NCI-H69 (cell line): ENCODE results near the gene DDX43.
"Not testable (repeated sequence)": the region's sequence is repeated elsewhere in the genome, so short reads cannot be mapped to it uniquely, and the experiment has no call there.

Source experiments
- DNase-seq: peaks from one replicate; lab custom pipeline; 2025; lab: John Stamatoyannopoulos, UW

The DDX43 gene

DNA sequence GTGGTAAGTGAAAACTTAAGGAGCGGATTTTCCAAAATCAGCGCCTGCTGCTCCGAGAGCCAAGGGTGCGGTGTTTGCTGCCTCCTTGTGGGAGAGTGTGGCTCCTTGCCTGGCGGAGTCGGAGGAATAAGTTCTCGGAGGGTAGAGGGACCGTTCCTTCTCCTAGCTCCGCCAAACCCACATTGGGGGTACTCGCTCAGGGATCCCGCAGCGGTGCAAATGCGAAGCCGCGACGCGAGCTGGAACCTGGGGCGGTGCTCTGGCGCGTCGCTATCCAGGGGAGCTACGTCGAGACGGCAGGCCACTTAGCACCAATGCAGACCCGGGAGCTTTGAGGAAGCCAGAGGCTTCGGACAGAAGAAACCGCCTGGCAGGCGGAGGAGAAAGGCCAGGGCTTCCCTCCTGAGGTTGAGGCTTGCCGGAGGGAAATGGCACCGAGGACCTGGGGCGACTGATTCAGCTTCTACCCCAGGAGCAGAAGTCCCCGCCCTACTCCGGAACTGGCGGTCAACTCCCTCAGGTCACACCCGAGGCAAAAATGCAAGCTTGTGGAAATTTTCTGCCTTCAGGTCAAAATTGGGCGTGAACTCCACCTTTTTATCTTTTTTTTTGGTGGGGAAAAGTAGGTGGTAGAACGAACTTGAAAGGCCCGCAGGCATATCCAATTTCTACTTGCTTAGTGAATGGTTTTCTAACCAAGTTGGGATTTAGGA, 5.7 kb upstream of the DDX43 start:
- peak; percentile 81 for DNase-seq

DNA sequence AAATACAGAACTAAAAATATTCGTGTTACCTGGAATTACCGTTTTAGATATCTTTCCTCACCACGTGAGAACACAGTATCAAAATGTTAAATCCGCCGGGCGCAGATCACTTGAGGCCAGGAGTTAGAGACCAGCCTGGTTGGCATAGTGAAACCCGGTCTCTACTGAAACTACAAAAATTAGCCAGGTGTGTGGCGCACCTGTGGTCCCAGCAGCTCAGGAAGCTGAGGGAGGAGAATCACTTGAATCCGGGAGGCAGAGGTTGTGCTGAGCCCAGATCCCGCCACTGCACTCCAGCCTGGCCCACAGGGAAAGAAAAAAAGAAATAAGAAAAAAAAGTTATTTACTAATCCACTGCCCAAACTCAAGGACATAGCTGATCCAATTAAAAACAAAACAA, 4.8 kb upstream of the DDX43 start:
- DNase-seq: peak; percentile 39

DNA sequence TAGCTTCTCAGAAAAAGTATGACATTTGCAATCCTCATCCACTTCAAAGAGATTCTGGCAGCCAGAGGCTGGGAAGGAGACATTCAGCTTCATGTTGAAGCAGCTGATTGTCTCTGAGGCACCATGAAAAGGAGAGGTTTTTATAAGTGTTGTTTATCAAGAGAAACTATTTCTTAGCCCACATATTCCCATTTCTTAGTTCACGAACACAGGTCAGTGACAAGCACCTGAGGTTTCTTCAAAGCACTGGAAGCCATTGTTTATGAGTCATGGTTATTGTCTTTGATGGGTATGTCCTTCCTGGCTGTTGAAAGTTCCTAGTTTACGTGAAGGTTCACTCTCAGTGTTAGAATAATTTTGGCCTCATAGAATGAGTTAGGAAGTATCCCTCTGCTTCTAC, 3.0 kb upstream of the DDX43 start:
- no peak for DNase-seq

DNA sequence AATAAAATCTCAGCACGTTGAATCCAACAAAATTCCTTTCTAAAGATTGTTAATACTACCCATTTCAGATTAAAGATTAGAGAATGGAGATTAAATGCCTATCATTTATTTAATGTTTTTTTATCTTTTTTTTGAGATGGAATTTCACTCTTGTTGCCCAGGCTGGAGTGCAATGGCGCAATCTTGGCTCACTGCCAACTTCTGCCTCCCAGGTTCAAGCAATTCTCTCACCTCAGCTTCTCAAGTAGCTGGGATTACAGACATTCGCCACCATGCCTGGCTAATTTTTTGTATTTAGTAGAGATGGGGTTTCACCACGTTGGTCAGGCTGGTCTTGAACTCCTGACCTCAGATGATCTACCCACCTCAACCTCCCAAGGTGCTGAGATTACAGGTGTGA, 2.4 kb upstream of the DDX43 start:
- DNase-seq: peak; percentile 33

DNA sequence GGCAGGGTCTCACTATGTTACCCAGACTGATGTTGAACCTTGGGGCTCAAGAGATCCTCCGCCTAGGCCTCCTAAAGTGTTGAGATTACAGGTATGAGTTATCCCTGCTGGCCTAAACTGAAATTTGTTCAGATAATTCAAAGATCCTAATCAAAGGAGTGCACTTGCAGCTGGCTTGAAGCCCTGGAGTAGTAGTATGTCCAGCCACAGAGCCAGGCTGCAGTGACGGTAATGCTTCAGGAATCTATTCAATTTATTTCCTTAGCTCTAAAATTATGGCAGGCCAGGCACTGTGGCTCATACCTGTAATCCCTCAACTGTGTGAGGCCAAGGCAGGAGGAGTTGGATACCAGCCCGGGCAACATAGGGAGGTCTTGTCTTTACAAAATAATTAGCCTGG, 1.4 kb upstream of the DDX43 start:
- DNase-seq: no peak

DNA sequence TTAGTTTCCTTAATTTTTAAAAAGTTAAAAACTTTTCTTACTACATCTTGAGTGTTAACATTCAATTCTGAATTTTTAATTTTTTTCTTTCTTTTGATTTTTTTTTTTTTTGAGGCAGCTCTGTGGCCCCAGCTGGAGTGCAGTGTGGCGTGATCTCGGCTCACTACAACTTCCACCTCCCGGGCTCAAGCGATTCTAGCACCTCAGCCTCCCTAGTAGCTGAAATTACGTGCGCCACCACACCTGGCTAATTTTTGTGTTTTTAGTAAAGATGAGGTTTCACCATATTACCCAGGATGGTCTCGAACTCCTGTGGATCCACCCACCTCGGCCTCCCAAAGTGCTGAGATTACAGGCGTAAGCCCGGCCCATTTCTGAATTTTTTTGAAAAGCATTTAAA, 1.2 kb downstream of the DDX43 start:
- DNase-seq: no peak

DNA sequence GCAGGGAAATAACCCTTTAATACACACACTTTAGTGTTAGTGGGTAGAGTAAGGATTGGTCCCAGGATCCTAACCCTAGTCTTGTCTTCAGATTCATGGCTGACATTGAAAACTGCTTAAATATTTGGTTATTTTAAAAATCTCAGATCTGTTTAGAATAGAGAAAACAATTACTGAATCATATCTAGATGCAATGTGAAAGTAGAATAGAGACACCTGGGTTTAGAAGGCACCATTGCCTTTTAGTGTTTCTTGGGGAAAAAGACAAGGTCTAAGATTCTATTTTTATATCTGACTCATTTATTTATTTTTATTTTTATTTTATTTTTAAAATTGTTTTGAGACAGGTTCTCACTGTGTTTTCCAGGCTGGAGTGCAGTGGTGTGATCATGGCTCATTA, 6.0 kb downstream of the DDX43 start:
- no peak for DNase-seq

DNA sequence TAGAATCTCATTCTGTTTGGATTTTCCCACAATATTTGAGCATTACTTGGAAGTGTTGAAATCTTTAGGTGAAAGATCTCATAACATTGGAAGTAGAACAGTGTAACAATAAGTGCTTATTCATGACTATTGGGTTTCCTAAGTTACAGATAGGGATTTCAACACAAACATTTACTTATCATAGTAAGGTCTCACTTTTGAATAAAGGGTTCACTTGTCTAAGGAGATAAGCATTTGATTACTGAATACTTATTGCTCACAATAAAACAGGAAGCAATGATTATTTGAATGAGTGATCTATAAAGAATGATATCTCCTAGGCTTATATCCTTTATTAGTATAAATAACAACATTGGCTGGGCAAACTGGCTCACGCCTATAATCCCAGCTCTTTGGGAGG, 14.8 kb downstream of the DDX43 start:
- no peak for DNase-seq

DNA sequence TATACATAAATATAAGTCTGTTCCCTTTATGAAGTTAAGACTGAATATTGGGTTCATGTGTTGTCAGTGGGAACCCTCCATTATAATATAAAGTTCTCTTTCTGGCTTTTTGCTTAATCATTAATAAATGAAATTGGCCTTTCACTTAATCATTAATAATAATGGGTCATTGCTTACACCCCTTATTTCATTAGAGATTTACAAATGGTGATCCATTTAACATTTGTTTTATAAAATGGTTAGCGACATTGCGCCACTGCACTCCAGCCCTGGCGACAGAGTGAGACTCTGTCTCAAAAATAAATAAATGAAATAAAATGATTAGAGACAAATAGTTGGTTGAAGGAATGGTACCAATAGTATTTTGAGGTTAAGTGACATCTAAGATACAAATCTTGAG, 18.5 kb downstream of the DDX43 start:
- DNase-seq: no peak

DNA sequence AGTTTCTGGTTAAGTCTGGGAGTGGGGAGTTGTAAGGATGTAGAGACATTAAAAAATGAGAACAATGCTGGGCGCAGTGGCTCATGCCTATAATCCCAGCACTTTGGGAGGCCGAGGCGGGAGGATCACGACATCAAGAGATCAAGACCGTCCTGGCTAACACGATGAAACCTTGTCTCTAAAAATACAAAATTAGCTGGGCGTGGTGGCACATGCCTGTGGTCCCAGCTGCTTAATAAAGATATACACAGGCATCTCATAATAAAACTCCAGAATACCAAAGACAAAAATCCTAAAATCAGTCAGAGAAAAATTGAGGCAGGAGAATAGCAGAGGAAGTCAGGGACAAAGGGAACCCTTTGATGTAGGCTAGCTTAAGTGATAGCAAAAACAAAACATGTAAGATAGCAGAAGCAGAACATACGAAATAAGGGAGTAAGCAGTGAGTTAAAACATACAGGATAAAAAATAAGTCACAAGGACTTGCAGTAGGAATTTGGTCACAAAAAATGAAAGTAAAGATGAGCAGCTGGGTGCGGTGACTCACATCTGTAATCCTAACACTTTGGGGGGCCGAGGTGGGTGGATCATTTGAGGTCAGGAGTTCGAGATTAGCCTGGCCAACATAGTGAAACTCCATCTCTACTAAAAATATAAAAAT, 23.6 kb downstream of the DDX43 start:
- DNase-seq: no peak

DNA sequence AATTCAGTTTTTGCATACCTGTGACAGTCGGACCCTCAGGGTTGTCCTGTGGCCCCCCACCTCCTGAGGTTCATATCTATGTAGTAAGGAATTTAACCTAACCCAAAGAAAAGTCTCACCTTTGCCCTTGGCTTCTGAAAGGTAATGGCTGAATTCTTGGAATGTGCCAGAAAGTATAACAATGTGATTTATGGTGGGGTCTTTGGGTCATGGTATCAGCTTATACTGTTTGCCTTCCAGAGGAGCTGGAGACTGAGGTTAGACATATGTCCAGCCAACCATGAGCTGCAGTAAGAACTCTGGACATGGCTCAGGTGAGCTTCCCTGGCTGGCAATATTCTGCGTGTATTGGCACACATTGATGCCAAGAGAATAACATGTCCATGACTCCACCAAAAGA, 26.9 kb downstream of the DDX43 start:
- DNase-seq: no peak

DNA sequence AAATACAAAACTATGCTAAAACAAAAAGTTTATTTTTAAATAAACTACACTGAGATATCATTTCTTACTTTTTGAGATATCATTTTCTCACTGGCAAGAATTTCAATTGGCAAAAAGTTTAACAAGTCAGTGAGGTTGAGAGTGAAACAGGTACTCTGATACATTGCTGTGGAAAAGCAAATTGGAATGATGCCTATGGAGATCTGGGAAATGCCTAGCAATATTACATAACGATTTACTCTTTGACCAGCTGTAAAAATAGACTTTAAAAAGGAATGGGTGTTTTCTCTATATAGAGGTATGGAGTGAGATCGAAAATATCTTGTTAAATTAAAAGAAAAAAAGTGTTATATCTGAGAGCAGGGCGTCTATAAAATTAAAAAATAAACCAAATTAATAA, 40.6 kb downstream of the DDX43 start:
- DNase-seq: no peak

DNA sequence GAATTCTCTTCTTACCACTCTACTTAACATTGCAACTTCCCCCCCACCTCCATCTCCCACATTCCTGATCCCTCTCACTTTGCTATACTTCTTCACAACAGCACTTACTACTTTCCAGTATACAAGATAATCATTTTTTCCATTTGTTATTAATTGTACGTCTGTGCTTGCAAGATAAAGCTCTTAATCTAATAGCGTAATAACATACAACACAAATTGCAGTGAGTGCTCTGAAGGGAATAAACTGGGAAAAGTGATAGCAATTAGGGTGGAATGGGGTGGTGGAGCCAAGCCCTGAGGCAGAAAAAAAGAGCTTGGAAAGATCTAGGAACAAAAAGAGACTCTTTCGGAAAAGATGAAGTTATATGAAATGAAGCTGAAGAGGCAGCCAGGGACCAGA, 48.9 kb downstream of the DDX43 start:
- no peak for DNase-seq

DNA sequence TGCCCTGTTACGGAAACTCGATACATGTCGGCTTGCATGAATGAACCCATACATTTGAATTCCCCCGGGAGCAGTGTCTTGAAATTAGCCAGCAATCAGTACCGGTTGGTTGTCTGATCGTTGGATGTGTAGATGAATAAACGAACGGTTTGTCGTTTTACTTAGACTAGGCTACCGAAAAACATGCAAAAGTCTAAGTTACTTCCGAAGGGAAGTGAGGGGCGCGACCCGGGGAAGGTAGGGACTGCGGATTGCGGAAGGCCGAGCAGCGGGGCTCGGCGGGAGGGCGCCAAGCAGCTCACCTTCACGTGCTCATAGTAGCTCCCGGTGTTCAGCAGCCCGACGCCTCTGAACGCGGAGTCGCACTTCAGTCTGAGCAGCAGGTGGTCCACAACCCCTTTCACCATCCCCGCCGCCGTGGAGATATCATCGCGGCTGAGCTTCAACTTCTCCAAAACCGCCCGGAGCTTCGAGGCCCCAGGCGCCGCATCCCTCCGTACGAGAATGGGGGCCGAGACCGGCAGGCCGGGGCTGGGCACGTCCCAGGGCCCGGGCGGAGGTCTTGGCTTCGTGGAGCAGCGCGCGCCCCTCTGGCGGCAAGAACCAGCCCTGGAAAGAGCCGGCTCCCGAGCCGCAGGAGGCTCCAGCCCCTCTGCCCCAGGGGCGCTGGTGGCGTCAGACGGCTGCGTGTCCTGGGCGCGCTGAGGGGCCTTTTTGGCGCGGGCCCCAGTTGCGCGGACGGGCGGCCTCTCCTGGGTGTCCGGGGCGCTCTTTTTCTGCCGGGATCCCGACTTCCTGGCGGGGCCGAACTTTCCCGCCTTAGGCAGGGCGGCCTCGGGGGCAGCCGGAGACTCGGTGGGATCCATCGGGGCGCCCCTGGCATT, 56.8 kb downstream of the DDX43 start:
- DNase-seq: peak; percentile 82

DNA sequence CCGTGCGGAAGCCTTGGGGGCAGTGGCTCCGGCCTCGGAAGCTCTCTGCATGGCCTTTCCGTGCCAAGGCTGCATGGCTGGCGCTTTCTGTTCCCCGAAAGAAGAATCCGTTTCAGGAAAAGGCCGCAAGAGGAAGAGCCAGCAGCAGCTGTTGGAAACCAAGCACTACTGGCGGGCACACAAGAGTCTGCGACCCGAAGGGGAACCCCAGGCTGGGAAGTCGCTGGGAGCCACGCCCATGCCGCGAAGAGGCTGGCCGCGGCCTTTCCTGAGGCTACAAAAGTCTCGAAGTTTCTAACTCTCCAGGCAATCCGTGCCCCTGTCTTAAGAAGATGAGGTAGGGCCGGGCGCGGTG, 57.5 kb downstream of the DDX43 start, which contains the start of gene CGAS:
CGAS (minus strand) TSS at position 191 of the 355 bp plus-strand sequence; CDS start at position 75, 116 bp downstream.
- peak; percentile 11 for DNase-seq

DNA sequence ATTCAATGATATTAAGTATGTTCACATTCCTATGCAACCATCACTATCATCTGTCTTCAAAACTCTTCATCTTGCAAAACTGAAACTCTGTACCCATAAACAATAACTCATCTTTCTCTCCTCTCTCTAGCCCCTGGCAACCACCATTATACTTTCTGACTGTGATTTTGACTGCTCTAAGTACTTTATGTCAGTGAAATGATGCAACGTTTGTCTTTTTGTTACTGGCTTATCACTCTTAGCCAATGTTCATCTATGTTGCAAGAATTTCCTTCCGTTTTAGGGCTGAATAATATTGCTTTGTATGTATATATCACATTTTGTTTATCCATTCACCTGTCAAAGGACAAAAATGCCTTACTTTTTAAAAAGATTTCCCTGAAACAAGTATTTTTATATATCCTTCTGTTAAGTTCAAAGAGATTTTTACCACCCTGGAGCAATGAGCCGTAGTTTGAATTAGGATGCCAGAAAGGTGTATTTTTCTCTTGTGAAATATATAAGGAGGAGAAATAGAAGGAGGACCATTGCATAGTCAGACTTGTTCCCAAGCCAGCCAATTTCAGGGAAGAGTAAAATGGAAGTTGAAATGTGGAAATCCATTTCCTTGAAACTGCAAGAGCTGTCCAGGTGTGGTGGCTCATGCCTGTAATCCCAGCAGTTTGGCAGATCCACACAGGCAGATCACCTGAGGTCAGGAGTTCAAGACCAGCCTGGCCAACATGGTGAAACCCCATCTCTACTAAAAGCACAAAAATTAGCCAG, 61.4 kb downstream of the DDX43 start:
- no peak for DNase-seq

DNA sequence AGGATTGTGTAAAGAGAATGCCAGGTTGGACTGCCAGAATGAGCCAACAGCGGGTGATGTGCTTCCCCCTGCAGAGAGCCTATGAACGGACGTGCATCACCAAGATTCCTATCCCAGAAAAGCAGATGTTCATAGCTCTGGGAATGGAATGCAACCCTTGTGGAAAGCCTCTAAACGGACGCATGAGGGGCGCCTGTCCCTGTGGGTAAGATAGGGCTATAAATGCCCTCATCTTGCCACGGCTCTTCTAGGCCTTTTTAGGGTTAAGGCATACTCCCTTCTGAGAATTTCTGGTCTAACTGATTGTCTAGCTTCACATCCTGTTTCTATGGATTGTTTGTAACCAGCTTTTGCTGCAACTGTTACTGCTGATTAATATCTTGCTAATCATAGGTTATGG, 64.8 kb downstream of the DDX43 start:
- DNase-seq: not testable (repeated sequence)

DNA sequence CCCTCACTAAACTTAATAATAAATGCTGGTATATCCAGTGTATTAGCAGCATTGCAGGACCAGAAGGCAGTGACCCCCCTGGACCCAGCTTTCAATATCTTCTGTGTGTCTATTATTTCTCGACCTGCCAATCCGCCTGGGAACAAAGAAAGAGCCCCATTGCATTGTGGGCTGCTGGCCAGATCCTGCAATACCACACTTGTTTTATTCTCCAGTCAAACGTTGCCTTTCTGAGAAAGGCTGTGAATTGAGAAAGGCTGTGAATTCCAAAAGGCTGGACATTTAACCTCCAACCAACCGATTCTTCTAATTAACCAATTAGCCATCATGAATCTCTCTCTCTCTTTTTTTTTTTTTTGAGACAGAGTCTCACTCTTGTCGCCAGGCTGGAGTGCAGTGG, 65.4 kb downstream of the DDX43 start:
- DNase-seq: no peak

DNA sequence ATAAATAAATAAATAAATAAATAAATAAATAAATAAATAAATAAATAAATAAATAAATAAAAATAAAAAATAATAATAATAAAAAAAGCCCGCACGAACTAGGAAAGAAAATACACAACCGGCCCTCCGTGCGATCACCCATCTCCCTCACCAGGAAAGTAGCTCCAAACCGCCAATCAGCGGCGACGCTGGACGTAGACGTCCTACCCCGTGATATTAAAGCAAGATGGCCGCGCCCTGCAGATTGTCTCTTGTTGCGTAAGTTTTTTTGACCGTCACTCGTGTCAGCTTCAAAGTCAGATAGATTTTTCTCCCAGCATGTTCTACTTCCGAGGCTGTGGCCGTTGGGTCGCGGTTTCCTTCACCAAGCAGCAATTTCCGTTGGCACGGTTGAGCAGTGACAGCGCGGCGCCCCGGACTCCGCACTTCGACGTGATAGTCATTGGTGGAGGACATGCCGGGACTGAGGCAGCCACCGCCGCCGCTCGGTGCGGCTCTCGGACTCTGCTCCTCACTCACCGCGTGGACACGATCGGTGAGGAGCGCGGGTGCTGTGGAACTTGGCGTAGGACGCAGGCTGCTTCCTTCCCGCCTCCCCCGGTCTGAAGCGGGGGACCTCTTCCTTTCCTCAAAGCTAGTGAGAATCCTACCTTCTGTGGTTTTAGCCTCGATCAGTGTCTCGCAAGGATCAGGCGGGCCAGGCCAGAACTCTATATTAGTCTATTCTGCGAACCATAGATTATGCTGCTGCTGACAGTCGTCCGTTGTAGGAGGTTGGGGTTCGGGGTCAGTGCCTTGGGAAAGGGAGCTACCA, 67.1 kb downstream of the DDX43 start, which contains the start of gene MTO1:
MTO1 (plus strand) TSS at position 201 of the 814 bp plus-strand sequence; CDS start at position 319, 118 bp downstream.
- peak; percentile 95 for DNase-seq
